ENCODE measurements around the gene SCNM1.

GRCh38 chr1:151128800-151129199 is 37.1 kb upstream of the SCNM1 start:
- TF ChIP-seq POLR2A (IDR thresholded peaks at IDR 0.05) = no peak
- TF ChIP-seq, protein P1, sequence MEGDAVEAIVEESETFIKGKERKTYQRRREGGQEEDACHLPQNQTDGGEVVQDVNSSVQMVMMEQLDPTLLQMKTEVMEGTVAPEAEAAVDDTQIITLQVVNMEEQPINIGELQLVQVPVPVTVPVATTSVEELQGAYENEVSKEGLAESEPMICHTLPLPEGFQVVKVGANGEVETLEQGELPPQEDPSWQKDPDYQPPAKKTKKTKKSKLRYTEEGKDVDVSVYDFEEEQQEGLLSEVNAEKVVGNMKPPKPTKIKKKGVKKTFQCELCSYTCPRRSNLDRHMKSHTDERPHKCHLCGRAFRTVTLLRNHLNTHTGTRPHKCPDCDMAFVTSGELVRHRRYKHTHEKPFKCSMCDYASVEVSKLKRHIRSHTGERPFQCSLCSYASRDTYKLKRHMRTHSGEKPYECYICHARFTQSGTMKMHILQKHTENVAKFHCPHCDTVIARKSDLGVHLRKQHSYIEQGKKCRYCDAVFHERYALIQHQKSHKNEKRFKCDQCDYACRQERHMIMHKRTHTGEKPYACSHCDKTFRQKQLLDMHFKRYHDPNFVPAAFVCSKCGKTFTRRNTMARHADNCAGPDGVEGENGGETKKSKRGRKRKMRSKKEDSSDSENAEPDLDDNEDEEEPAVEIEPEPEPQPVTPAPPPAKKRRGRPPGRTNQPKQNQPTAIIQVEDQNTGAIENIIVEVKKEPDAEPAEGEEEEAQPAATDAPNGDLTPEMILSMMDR (IDR thresholded peaks at IDR 0.05) = no peak

Data from heart left ventricle (tissue), 13 donors.